Tibial nerve (tissue), 4 donors: Measurements from ENCODE around the gene CD8A.

ENCODE experiments used
- EP300 ChIP-seq, 2 donors: sonication (generic); formaldehyde crosslinking; IDR thresholded peaks; one replicate each; pipeline ENCODE4 v1.6.1; 2017; ENCODE audit warnings: antibody characterized with exemption in 2 of 2, mild to moderate bottlenecking in 1 of 2
- POLR2A ChIP-seq, 2 donors: fragments of 450-650 bp; IDR thresholded peaks; one replicate each; pipeline ENCODE4 v1.6.1; 2017; ENCODE audit warnings: antibody characterized with exemption in 2 of 2, mild to moderate bottlenecking in 2 of 2, moderate library complexity in 2 of 2
- TF ChIP-seq, protein P1 (sequence below), 5 experiments: fragments of 200-600 bp in 3 of 5; fragments of 450-650 bp in 2 of 5; sonication (generic) in 3 of 5; IDR thresholded peaks; one replicate each; pipeline ENCODE4 v1.5.1; 2016 to 2019; ENCODE audit warnings: antibody characterized with exemption in 5 of 5, mild to moderate bottlenecking in 3 of 5, moderate library complexity in 2 of 5

DNA sequence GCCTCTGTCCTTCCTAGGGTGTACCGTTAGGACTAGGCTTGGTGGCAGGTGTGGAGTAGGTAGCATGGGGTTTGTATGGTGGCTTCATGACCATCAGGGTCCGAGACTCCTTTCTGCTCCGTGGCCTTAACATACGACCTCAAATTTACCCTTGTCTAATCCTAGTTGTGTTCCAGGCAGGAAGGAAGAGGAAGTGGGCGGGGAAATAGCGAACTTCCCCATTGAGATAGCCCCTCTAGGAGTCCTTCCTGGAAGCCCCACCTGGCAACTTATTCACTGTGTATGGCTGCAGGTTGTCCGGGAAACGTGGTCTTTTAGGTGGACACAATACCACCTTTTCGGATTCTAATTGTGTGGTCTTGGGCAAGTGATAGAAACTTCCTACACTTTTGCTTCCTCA is 9.3 kb downstream of the CD8A start:
- TF ChIP-seq POLR2A (IDR thresholded peaks at IDR 0.05) (no peak), EP300 (IDR thresholded peaks at IDR 0.05) (no peak)
- TF ChIP-seq, protein P1, sequence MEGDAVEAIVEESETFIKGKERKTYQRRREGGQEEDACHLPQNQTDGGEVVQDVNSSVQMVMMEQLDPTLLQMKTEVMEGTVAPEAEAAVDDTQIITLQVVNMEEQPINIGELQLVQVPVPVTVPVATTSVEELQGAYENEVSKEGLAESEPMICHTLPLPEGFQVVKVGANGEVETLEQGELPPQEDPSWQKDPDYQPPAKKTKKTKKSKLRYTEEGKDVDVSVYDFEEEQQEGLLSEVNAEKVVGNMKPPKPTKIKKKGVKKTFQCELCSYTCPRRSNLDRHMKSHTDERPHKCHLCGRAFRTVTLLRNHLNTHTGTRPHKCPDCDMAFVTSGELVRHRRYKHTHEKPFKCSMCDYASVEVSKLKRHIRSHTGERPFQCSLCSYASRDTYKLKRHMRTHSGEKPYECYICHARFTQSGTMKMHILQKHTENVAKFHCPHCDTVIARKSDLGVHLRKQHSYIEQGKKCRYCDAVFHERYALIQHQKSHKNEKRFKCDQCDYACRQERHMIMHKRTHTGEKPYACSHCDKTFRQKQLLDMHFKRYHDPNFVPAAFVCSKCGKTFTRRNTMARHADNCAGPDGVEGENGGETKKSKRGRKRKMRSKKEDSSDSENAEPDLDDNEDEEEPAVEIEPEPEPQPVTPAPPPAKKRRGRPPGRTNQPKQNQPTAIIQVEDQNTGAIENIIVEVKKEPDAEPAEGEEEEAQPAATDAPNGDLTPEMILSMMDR (IDR thresholded peaks at IDR 0.05): no peak
